GM21526 (cell line): ENCODE measurements around the gene PCCA.
"Not testable (repeated sequence)": the region's sequence is repeated elsewhere in the genome, so short reads cannot be mapped to it uniquely, and the experiment has no call there.

Source experiments
- ATAC-seq: cut with Tn5 transposase; IDR thresholded peaks from one replicate; pipeline ENCODE4 v1.9.1; 2021; ENCODE audit warnings: moderate library complexity; ENCODE audit not compliant: unreplicated experiment, low FRiP score

Gene PCCA

GRCh38 chr13:100138859-100139491 lies 50.1 kb downstream of the PCCA start:
- ATAC-seq = no peak

- ATAC-seq = no peak
Measured at GRCh38 chr13:100139817-100140216, 50.9 kb downstream of the PCCA start.

GRCh38 chr13:100140441-100140840 lies 51.5 kb downstream of the PCCA start:
- ATAC-seq = no peak

DNA sequence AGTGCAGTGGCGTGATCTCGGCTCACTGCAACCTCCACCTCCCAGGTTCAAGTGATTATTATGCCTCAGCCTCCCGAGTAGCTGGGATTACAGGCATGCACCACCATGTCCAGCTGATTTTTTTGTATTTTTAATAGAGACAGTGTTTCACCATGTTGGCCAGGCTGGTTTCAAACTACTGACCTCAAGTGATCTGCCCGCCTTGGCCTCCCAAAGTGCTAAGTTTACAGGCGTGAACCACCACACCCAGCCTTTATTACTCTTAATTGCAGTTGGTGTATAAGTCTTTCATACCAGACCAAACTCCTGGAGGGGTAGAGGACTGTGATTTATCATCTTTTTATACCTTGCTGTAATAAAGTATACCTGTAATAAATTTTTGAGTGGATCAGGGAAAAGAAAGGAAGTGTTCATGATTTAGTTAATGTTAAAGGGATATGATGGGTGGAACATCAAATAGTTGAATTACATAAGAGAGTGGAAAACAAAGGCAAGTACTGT lies 52.6 kb downstream of the PCCA start:
- not testable (repeated sequence) for ATAC-seq

GRCh38 chr13:100146534-100146933 lies 57.6 kb downstream of the PCCA start:
- no peak for ATAC-seq

DNA sequence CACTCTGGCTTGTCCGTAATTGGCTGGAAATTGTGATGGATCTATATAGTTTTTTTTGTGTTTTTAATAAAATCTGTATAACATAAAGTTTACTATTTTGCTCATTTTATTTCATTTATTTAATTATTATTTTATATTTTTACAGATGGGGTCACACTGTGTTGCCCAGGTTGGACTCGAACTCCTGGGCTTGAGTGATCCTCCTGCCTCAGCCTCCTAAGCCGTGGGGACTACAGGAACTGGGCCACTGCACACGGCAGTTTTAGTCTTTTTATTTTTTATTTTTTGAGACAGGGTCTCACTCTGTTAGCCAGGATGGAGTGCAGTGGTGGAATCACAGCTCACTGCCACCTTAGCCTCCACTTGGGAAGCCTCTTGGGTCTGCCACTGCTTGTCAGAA lies 58.9 kb downstream of the PCCA start:
- no peak for ATAC-seq

DNA sequence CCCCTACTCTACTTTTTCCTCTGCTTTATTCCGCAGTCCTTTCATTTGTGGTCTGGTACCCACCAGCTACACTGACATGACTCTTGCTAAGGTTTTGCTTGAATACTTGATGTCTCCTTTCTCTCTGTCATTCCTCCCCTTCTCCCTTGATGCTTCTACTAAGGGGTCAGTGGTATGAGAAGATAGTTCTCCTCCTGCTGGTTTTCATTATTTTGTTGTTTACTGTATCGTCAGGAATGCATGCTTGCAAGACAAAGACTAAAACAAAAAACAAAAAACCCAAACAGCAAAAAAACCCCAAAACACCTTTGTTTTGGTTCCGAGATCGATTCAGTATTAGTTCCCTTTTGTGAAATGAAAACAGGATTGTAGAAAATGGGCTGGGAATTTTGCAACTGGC lies 59.5 kb downstream of the PCCA start:
- no peak for ATAC-seq

GRCh38 chr13:100149389-100149788 lies 60.5 kb downstream of the PCCA start:
- no peak for ATAC-seq

DNA sequence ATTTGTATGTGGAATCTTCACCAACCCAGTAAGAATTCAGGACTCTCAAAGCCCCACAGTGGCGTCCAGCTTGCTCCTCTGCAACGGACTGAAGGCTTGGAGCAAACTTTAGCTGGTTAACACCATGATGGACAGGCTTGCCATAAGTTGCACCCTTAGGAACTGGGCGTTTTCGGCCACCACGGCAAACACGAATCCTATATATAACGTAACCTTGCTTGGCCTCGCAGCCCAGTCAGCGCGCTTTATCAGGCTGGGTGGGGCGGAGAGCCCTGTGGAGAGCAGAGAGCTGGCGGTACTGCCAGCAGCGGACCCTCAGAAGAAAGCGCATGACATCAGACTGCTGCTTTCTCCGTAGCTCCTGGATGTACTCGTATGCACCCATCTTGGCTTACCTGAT lies 61.8 kb downstream of the PCCA start:
- not testable (repeated sequence) for ATAC-seq

DNA sequence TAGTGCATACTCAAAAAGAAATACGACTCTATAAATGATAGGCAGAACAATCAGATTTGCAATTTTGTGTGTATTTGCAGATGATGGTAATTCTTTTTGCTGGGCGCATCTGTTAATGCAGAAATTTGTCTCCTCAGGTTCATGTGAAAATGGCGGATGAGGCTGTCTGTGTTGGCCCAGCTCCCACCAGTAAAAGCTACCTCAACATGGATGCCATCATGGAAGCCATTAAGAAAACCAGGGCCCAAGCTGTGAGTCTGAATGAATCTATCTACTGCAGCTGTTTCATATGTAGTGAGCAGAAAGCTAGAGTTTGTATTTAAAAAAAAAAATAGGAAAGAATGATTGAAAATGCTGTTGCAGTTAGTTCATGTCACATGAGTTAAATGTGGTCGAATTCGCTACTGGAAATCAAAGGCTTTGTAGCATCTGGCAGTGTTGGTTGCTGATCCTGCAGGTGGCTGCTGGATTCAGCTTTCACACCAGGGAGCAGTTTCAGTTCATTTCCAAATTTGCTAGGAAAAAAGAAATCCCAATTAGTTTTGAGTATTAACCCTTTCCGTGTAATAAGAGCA lies 66.0 kb downstream of the PCCA start:
- ATAC-seq = no peak

GRCh38 chr13:100156788-100157187 lies 67.9 kb downstream of the PCCA start:
- ATAC-seq = no peak

DNA sequence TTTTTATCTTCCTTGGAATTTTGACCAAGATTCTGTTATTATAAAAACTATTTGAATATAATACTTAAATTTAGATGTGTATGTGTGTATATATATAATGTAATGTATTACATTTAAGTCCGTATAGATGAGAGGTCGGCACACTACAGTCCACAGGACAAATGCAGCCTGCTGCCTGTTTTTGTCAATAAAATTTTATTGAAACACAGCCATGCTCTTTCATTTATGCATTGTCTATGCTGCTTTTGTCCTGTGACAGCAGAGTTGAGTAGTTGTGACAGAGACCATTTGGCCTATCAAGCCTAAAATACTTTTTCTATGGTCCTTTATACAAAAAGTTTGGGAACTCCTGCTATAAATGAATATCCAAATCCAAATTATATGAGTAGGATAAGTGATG lies 69.7 kb downstream of the PCCA start:
- no peak for ATAC-seq

- no peak for ATAC-seq
Measured at GRCh38 chr13:100159584-100159983, 70.7 kb downstream of the PCCA start.

GRCh38 chr13:100160450-100160849 lies 71.6 kb downstream of the PCCA start:
- ATAC-seq = no peak

GRCh38 chr13:100163375-100163774 lies 74.5 kb downstream of the PCCA start:
- ATAC-seq = no peak

DNA sequence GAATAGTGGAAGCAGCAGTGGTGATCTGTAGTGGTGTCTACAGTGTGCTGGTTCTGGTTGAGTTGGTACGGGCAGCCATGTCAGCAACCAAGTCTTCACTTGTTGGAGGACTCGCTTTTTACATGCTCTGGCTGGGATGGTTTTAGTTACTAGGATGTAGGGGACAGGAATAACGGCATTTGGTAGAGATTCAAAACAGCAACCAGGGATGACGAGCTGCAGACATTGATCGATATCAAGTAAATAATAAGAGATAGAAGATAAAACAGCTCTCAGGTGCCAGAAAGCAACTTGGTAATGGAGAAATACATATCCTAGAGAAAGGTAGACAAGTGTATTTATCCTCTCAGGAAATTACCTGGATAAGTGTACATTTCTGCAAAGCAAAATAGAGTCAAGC lies 84.3 kb downstream of the PCCA start:
- no peak for ATAC-seq

DNA sequence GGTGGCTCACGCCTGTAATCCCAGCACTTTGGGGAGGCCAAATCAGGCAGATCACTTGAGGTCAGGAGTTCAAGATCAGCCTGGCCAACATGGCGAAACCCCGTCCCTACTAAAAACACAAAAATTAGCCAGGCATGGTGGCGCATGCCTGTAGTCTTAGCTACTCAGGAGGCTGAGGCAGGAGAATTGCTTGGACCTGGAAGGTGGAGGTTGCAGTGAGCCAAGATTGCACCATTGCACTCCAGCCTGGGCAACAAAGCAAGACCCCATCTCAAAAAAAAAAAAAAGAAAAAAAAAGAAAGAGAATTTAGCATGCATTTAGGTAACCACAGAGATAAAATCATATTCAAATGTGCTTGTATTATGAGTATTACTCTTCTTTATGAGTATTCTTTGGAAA lies 85.6 kb downstream of the PCCA start:
- not testable (repeated sequence) for ATAC-seq

GRCh38 chr13:100175078-100175802 lies 86.3 kb downstream of the PCCA start:
- ATAC-seq = no peak

DNA sequence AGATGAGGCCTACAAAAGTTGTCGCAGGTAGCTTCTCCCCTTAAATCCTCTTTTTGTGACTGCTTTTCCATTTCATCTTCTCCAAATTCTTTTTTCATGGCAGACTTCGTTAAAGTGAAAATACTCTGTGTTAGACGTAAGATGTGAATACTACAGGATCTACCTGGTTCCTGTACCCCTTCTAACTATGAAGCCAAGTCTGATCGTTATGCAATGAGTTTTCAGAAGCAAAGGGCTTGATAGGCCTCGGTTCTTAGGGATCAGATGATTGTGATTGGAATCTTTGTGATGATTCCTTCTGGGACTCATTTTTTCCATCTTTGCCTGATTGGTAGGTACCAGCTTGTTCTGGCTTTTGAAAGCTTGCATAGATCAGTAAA lies 86.9 kb downstream of the PCCA start:
- ATAC-seq = no peak

GRCh38 chr13:100176801-100177400 lies 88.0 kb downstream of the PCCA start:
- ATAC-seq = no peak

DNA sequence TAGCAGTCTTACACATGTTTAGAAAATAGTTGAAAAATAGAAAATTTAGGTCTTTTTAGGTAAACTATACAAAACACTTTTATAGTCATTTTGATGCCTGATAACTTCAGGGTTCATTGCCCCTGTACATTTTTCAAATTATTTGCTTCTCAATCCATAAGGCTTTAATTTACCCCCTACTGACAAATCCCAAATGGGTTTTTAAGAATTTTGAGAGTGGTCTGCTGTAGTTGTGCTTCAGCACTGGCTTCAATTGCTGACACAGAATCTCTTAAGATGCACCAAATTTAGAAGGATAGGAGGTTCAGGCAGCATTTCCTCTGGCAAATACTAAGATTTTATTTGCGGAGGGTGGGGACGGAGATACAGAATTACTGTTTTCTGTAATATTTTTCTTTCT lies 89.4 kb downstream of the PCCA start:
- ATAC-seq = no peak
